Kidney tubule cell (primary cell): ENCODE measurements around the gene SLC23A3.

Experiments
- DNase-seq: peaks from one replicate; pipeline ENCODE4 v3.0.0-alpha.2; 2018; ENCODE audit warnings: low spot score

Gene SLC23A3

DNA sequence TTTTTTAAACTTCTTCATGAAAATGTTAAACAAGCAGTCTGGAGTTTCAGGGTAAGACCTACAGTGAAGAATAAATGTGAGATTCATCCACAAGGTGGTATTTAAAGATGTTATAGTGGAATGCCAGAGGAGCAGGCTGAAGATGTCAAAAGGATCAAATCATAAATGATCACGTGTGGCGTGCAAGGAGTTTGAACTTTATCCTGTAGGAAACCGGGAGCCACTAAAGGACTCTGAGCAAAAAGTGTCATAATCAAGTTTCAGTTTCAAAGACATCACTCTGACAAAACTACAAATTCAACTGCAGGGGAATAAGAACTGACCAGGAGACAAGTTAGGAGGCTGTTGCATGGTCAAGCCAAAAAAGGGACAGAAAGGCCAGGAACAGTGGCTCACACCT is 29.1 kb downstream of the SLC23A3 start:
- no peak for DNase-seq

DNA sequence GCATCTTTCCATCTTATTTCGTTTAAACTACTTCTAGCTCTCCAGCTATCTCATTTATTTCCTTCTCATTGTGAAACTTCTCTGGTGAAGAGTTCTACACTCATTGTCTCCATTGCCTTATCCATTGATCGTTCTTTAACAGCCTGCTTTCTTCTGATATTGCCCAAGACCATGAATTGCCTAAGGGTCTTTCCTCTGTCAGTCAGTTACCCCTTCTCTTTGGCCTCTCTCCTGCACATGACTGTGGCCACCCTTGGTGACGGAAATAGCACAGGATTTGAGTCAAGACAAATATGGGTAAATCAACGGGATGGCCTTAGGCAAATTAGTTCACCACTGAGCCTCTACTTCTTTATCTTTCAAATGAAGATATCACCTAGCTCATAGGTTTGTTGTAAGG is 35.9 kb downstream of the SLC23A3 start:
- DNase-seq = no peak

DNA sequence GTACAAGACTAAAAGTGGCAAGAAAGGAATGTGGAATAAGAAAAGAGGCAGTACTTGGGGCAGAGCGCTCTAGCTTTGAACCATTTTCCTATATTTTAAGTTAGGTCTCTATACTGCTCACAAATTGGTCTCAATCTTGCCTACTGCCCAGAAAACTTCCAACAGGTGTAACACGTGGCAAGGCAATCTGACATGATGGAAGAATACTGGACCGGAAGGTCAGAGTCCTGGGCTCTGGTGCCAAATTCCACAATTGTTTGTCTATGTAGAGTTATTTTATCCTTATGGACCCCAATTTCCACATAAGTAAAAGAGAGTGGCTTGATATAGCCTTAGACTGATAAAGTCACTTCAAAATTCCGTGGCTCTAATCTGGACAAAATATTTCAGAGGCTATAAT is 38.1 kb downstream of the SLC23A3 start:
- no peak for DNase-seq

DNA sequence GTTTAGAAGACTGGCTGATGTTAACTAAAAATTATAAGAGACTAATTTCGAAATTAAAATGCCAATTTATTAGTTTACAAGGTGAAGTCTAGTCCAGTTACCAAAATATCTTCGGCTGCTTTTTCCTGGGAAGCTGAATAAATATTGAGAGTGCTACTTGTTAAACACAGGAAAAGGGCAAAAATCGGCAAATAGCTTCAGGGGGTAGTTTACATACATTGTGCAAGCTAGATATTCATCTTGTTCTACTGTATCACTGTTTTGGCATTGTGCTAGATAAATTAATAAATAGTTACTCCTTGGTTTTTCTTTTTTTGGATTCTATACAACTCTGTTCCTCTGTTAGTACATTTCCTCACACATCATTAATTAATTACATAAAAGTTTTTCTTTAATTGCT is 38.5 kb downstream of the SLC23A3 start:
- no peak for DNase-seq

- DNase-seq = no peak
Observed at GRCh38 chr2:219129589-219129988, 40.2 kb downstream of the SLC23A3 start.

DNA sequence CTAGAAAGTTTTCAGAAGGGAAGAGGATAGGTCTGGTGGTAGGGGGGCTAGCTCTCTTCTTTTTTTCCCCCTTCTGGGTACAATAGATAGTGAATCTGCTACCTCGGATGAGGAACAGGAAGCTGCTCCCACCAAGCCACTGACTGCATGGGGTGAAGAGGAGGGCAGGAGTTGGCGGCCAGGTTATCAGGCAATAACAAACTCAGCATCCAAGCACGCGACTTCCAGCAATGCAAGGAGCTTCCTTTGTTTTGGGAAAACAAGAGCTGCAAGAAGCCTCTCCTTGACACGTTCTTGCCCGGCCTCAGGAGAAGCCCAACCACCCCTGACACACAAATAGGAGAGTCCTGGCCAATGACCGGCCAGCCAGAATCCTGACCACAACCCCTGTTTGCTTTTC is 41.4 kb downstream of the SLC23A3 start:
- DNase-seq = no peak

DNA sequence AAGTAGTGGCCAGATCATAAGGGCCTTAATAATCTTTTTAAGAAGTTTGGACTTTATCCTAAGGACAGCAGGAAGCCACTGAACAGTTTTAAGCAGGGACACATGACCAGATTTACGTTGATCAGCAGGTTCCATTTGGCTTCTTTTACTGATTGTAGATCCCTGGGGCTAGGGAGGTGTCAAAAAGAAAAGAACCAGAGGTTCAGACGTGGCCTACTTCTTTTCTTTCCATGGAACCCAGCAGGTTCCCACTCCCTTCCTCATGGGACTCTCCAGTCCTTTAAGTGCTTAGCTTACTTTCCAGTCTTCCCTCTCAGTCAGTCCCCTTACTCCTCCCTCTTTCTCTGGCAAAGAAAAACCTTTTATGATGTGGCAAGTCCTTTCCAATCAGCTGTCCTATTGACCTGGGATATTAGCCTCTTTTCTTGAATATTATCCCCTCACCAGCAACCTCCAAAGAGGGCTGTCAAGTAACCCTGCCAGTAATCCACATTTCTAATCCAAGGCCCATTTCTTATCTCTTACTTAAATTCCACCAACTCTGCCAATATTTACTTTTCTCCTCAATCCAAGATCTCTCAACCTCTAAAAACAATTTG is 42.7 kb downstream of the SLC23A3 start:
- no peak for DNase-seq

GRCh38 chr2:219126555-219126954 is 43.3 kb downstream of the SLC23A3 start:
- DNase-seq = peak; percentile 64

- no peak for DNase-seq
Observed at GRCh38 chr2:219125886-219126270, 44.0 kb downstream of the SLC23A3 start.

DNA sequence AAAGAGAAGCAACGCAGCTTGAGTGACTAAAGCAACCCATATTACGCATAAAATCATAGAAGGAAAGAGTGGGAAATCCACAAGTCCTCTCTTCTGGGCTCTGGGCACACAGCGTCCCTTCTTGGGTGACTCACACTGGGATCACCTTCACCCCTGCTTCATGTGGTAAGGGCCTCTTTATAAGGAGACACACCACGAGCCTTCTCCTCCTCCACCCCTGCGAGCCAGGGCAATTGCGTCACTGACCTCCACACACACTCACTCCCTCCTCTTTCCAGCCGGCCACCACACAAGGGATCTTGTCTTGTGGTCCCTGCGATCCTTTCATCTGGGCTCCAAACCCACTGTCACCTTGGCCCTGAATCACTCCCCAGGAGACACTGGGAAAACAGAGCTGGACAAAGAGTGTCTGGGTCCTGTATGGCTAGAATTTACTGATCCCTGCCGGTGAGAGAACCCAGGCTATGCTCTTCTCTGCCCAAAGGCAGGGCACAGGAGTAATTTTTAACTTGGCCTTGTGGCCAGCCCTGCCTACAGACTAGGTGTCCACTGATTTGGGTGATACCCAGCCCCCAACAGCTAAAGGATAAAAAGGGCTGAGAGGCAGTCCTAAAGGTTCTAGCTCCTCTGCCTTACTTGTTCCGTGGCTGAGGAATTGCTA is 44.5 kb downstream of the SLC23A3 start:
- DNase-seq = peak; percentile 95

DNA sequence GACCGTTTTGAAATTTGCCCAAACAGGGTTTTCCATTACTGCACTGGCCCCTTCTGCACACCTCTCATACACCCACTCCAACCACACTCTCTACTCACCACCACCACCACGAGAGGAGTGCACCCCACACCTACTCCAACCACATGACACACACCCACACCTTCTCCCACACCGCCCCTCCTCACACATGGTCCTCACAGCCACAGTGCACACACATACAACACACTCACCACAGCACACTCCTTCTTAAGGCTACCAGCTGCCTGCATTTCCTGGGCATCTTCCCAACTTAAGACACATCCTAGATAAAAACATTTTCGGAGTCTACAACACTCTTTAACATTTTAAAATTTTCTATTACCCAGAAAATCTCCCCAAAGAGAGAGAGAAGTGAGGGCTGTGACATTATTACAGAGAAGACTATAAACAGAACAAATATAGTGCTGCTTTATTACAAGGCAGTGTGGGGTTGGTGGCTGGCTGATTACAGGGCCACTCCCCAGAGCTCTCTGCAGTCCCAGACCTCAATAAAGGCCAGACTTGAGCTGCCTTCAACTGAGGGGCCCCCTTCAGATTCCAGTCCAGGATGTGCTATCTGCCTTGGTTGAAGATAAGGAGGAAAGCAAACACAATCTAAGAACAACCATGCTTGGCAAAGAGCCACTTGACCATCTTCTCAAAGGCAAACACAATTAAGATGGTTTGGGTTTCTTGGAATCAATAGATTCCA is 45.3 kb downstream of the SLC23A3 start:
- peak; percentile 19 for DNase-seq

DNA sequence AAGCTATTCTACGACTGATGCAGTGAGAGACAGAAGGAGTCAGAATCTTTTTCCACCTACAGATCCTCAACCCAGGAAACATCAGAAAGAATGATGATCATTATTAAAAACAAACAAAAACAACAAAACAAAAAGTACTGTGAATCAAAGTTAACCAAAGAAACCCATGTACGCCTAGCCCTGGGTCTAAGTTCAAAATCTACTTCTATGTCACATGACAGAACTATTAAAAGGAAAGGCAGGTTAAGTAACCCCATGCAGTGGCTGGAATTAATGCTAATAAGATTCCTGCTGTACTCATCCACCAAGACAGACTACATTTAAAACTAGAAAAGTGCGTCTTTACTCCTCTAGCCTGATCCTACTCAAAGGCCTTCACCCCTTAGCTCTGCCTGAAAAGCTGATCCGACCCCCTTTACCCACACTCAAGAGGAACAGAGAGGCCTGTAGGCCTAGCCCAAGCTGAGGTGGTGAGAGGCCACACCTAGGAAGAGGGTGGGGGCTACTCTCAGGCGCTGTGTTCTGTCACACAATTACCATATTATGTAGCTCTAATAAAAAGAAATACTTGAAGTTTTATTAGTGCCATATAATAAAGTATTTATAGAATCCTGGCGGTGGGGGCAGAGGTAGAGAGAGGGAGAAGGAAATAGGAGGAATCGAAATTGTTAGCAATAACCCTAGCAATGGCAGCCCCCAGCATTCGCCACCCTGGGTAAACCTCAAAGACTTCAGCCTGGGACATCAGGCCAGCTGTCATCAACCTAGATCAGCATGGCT is 46.3 kb downstream of the SLC23A3 start:
- DNase-seq = no peak

GRCh38 chr2:219122202-219122980 is 47.4 kb downstream of the SLC23A3 start:
- peak; percentile 29 for DNase-seq

DNA sequence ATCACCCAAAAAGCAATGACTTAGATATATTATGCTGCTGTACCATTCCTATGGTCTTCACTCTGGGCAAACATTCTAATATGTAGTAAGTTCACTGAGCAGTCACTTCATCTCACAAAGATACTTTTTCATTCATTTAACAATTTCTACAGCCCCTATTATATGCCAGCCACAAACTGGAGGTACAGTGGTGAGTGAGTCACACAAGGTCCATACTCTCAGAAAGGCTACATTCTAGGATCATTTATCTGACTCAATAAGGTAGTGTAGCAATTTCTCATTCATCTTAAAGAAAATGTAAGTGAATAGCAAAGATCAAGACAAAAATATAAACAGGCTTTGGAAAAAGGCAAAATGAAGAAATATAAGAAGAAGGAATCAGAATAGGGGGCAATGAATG is 49.7 kb downstream of the SLC23A3 start:
- DNase-seq = no peak

GRCh38 chr2:219119422-219120043 is 50.3 kb downstream of the SLC23A3 start:
- DNase-seq = peak; percentile 53

DNA sequence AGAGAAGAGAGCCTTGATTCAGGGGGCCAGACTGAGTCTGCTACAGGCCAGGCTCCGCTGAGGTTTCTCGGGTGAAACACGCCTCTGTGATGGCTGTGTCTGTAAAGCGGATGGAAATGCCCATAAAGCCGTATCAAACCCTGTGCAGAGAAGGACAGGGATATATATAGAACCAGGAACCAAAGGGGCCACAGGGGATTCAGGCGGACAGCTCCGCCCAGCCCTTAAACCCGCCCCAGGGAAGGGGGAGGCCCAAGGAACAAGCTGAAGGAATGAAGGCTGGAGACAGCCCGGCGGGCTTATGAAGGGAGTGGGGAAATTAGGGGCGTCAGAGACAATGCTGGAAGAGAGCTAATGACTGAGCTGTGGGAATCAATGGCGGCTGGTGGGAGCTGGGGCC is 51.3 kb downstream of the SLC23A3 start:
- no peak for DNase-seq

- DNase-seq = peak; percentile 44
Observed at GRCh38 chr2:219116776-219117646, 52.8 kb downstream of the SLC23A3 start.

DNA sequence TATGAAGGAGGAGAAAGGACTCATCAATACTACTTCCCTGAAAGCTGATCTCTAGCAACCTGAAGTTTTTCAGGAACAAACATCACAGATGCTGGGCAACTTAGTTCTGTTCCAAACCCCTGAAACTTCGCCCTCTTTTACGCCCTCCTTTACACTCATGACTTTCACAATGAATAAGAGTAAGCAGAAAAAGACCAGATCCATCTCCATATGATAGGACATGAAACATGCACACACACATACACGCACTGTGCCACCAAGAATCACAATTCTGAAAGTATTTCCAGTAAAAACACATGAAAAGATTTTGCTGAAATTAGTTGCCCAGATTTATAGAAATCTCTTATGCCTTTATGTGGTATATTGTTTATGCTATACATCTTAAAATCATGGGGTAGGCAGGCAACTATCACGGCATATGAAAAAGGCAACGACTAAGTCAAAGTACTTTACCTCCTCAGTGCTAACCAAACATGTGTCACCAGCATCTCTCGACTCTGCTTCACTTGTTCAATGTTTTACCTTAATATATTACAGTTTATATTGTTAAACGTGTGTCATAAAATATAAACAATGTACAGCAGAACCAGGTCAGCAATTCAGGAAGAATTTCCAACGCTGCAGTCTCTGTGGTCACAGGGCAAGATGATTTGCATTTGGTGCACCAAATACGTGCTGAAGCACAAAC is 57.0 kb downstream of the SLC23A3 start:
- DNase-seq = no peak

DNA sequence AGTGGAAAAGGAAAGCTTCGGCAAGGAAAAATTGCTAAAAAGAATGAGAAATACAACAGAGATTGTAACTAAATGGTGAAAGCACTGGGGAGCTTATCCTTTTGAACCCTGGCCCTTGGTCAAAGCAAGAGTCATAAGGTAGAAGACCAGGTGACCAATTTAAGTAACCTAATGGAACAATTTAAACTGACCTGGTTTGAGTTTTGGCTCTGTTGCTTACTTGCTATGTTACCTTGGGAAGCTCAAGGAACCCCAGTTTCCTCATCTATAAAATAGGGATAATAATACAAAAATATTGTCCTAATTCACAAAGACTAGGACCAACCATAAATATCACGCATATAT is 57.8 kb downstream of the SLC23A3 start:
- DNase-seq = no peak
